B cell (primary cell): ENCODE measurements around the gene RAI1. TPM values are rescaled to one million over a fixed set of nuclear protein-coding genes. Genes with fewer than 3 reads are reported as not detected.

Experiments
- ATAC-seq: fragments of 200-7000 bp; cut with Tn5 transposase; one replicate; pipeline ENCODE4 v1.10.0; 2021; ENCODE audit warnings: low read depth, mild to moderate bottlenecking, moderate number of reproducible peaks, moderate library complexity
- CTCF ChIA-PET: fragments of 350-600 bp; sonication (Branson Sonifier 250); formaldehyde crosslinking; loops from one replicate; lab custom pipeline; 2021; ENCODE audit warnings: antibody characterized with exemption, inconsistent platforms; lab: Charles Lee
- POLR2A ChIA-PET: fragments of 350-600 bp; sonication (Branson Sonifier 250); formaldehyde crosslinking; loops from one replicate; lab custom pipeline; 2021; ENCODE audit warnings: antibody characterized with exemption; lab: Charles Lee
- DNase-seq: peaks from one replicate; pipeline ENCODE4 v3.0.0; 2013
- H2AFZ ChIP-seq: 2 replicates; pipeline ENCODE4 v1.6.1; 2012; ENCODE audit warnings: mild to moderate bottlenecking, low read depth, low read length; ENCODE audit not compliant: insufficient read depth, poor library complexity, severe bottlenecking
- H3K27ac ChIP-seq, 2 donors: 1 replicate in 1 of 2; 2 replicates in 1 of 2; pipeline ENCODE4 v1.5.1; 2012 to 2013; ENCODE audit warnings: low read length in 2 of 2, mild to moderate bottlenecking in 2 of 2, moderate library complexity in 1 of 2
- H3K27me3 ChIP-seq, 4 experiments: fragments of 200-600 bp in 1 of 4; sonication (generic) in 1 of 4; replicated peaks in 1 of 4; 1 replicate in 2 of 4; 2 replicates in 2 of 4; pipeline versions ENCODE4 v1.6.1 to v1.7.0; 2013 to 2016; ENCODE audit warnings: low read length in 3 of 4, mild to moderate bottlenecking in 2 of 4, mixed read lengths in 1 of 4, moderate library complexity in 1 of 4; ENCODE audit not compliant: insufficient read depth in 4 of 4, control insufficient read depth in 3 of 4; ENCODE audit errors: control extremely low read depth in 1 of 4
- H3K36me3 ChIP-seq, 2 experiments: replicated peaks in 1 of 2; 1 replicate in 1 of 2; 2 replicates in 1 of 2; pipeline versions ENCODE4 v1.6.1 to v1.7.1; 2013; ENCODE audit warnings: low read length in 1 of 2; ENCODE audit not compliant: insufficient read depth in 2 of 2, control insufficient read depth in 1 of 2; ENCODE audit errors: control extremely low read depth in 1 of 2, extremely low read depth in 1 of 2
- H3K4me1 ChIP-seq, 2 donors: fragments of 200-600 bp in 1 of 2; sonication (generic) in 1 of 2; 1 replicate in 1 of 2; 2 replicates in 1 of 2; pipeline versions ENCODE4 v1.5.1 to v1.6.1; 2013 to 2017; ENCODE audit warnings: low read length in 2 of 2; ENCODE audit not compliant: control insufficient read depth in 2 of 2, insufficient read depth in 2 of 2
- H3K4me2 ChIP-seq: replicated peaks from 2 replicates; pipeline ENCODE3; 2012; ENCODE audit warnings: mild to moderate bottlenecking, low read depth, low read length; ENCODE audit not compliant: poor library complexity, severe bottlenecking
- H3K4me3 ChIP-seq, 5 experiments: fragments of 200-600 bp in 1 of 5; sonication (generic) in 1 of 5; 1 replicate in 3 of 5; 2 replicates in 2 of 5; pipeline versions ENCODE4 v1.5.1 to v1.7.0; 2011 to 2016; ENCODE audit warnings: low read length in 4 of 5, mild to moderate bottlenecking in 4 of 5, low read depth in 2 of 5, control low read depth in 1 of 5, moderate library complexity in 1 of 5; ENCODE audit not compliant: insufficient read depth in 1 of 5; ENCODE audit errors: control extremely low read depth in 1 of 5, extremely low read depth in 1 of 5
- H3K79me2 ChIP-seq: fragments of 200-600 bp; sonication (generic); one replicate; pipeline ENCODE4 v1.6.0; 2016; ENCODE audit warnings: low read length; ENCODE audit not compliant: control insufficient read depth, insufficient read depth
- H3K9ac ChIP-seq: fragments of 200-600 bp; sonication (generic); 2 replicates; pipeline ENCODE4 v1.6.1; 2017; ENCODE audit warnings: mild to moderate bottlenecking, low read length, moderate library complexity
- H3K9me3 ChIP-seq, 3 donors: one replicate each; pipeline versions ENCODE4 v1.6.1 to v1.7.1; 2013; ENCODE audit warnings: low read length in 2 of 3; ENCODE audit not compliant: control insufficient read depth in 2 of 3, insufficient read depth in 1 of 3; ENCODE audit errors: control extremely low read depth in 1 of 3
- H4K20me1 ChIP-seq: 2 replicates; pipeline ENCODE4 v1.6.0; 2012; ENCODE audit warnings: mild to moderate bottlenecking, low read length; ENCODE audit not compliant: insufficient read depth, control insufficient read depth, poor library complexity, severe bottlenecking
- H3K27ac Mint-ChIP-seq: one replicate; pipeline ENCODE4 v1.8.0; 2021; ENCODE audit warnings: mixed read lengths
- H3K27me3 Mint-ChIP-seq: one replicate; pipeline ENCODE4 v1.8.0; 2021; ENCODE audit warnings: mixed read lengths
- H3K4me1 Mint-ChIP-seq: one replicate; pipeline ENCODE4 v1.8.0; 2021; ENCODE audit warnings: mixed read lengths
- H3K4me3 Mint-ChIP-seq: one replicate; pipeline ENCODE4 v1.8.0; 2021; ENCODE audit warnings: mixed read lengths
- H3K9me3 Mint-ChIP-seq: one replicate; pipeline ENCODE4 v1.8.0; 2022; ENCODE audit warnings: mixed read lengths; ENCODE audit not compliant: insufficient read depth
- EZH2 ChIP-seq: IDR thresholded peaks from 2 replicates; pipeline ENCODE4 v1.6.1; 2012; ENCODE audit warnings: borderline replicate concordance, low read depth, mild to moderate bottlenecking, moderate library complexity, low read length; ENCODE audit not compliant: insufficient read depth, poor library complexity, severe bottlenecking
- WGBS: methylation state at CpG from one replicate; pipeline ENCODE4 v1.1.5; 2013; ENCODE audit warnings: missing lambda C conversion rate; ENCODE audit not compliant: insufficient coverage; 5-methylcytosine and 5-hydroxymethylcytosine counted together
- intact Hi-C: fragments of 100-400 bp; cut with micrococcal nuclease; formaldehyde crosslinking; loops from one replicate; pipeline ENCODE4 v1.10.0; 2022
- polyA plus RNA-seq: library from polyadenylated mRNA; depleted of rRNA; stranded (reverse); fragments of >200 nt; gene quantifications from 2 replicates; pipeline ENCODE4 v1.2.3, GENCODE V29; 2012
- total RNA-seq, 2 donors: library from RNA; stranded (reverse); fragments of 120-200 nt in 1 of 2; gene quantifications; 1 replicate in 1 of 2; 2 replicates in 1 of 2; pipeline versions ENCODE4 v1.2.3 to v1.2.4, GENCODE V29; 2013 to 2022
- TF ChIP-seq, protein P1 (sequence below): fragments of 200-600 bp; IDR thresholded peaks from one replicate; pipeline ENCODE4 v1.8.0; 2022; ENCODE audit warnings: antibody characterized with exemption, mild to moderate bottlenecking

The RAI1 gene
- total and polyA plus RNA-seq, 2 donors (not counting 1 experiment from before 2014, with no cell fraction given): 4.7 to 34.0 TPM

DNA sequence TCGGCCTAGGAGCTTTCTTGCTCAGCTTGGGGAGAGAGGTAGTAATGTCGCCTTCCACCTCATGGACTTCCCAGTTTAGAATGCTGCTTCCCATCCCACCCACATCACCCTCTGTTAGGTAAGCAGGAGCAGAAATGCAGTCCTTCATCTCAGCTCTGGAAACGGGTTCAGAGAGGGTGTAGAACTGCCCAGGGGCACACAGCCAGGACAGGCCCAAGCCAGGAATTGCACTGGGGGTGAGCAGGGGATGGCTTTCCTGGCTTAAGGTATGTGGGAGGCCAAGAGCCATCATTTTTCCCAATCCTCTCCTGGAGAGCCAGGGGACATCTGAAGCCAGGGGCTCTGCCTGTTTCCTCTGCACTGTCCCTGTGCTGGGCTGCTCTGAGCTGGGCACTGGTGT lies 33.6 kb downstream of the RAI1 start:
- no peak overlapping the region for H3K9ac ChIP-seq
- peaks cover 12 to 24% of the 10 kb centered on the region in 2 donors for H3K4me1 ChIP-seq
- DNase-seq (no peak), ATAC-seq (no peak)
- no peaks in the 10 kb centered on the region for H3K9me3 ChIP-seq
- ChIA-PET CTCF (interaction anchor here (0.7 to 2.5 kb wide), 2 partner anchors 32 to 146 kb away, joined by 3 to 5 read pairs; no protein-coding TSS in a partner anchor), POLR2A (interaction anchor here (0.6 kb wide), 2 partner anchors 66 to 319 kb away, joined by 3 to 4 read pairs; no protein-coding TSS in a partner anchor)
- Mint-ChIP-seq H3K27me3 (peaks cover 6% of the 10 kb centered on the region), H3K4me1 (peaks cover 22% of the 10 kb centered on the region), H3K4me3 (no peak overlapping the region), H3K9me3 (no peaks in the 10 kb centered on the region), H3K27ac (no peak overlapping the region)
- intact Hi-C loops: no loop called here
- no peak overlapping the region for H3K27ac ChIP-seq
- peaks cover 45% of the 10 kb centered on the region for H4K20me1 ChIP-seq
- H3K27me3 ChIP-seq: no peaks in the 10 kb centered on the region
- no peaks in the 10 kb centered on the region for H3K36me3 ChIP-seq
- H3K4me2 ChIP-seq: no peak overlapping the region
- WGBS: 100% methylated on average over 1 of the region's 3 CpGs
- H2AFZ ChIP-seq: no peak overlapping the region
- no peak overlapping the region for H3K4me3 ChIP-seq
- peaks cover 50% of the 10 kb centered on the region for H3K79me2 ChIP-seq
- TF ChIP-seq, protein P1, sequence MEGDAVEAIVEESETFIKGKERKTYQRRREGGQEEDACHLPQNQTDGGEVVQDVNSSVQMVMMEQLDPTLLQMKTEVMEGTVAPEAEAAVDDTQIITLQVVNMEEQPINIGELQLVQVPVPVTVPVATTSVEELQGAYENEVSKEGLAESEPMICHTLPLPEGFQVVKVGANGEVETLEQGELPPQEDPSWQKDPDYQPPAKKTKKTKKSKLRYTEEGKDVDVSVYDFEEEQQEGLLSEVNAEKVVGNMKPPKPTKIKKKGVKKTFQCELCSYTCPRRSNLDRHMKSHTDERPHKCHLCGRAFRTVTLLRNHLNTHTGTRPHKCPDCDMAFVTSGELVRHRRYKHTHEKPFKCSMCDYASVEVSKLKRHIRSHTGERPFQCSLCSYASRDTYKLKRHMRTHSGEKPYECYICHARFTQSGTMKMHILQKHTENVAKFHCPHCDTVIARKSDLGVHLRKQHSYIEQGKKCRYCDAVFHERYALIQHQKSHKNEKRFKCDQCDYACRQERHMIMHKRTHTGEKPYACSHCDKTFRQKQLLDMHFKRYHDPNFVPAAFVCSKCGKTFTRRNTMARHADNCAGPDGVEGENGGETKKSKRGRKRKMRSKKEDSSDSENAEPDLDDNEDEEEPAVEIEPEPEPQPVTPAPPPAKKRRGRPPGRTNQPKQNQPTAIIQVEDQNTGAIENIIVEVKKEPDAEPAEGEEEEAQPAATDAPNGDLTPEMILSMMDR: no peak
- TF ChIP-seq EZH2: no peak

DNA sequence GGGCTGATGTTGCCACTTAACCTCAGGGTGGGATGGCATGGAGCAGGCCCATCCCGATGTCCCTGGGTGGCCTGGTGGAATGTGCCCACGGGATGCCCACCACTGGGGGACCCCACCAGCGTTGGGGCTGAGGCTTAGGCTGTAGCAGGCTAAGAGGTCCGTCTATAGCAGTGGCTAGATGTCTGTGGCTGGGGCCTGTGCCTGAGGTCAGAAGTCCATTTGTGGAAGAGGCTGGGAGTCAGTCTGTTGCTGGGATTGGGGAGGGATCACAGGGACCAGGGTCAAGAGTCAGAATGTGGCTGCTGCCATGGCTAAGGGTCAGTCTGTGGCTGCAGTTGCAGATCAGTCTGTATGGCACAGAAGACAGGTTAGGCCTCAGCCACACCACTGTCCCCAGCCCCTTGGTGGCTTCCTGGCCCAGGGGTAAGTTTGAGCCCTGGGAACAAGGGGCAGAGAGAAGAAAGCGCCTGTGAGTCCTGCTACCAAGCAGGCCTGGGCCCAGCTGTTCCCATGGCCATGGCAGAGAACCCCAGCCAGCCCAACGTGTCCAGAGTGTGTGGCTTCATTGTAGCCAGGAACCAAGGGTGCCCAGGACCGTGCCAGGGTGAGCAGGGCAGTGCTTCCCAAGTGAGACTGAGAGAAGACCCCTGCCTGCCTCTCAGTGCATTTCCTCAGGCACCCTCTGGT lies 35.7 kb downstream of the RAI1 start:
- CTCF ChIA-PET: no interaction called here

More for the DNA sequence above, 35.7 kb downstream of the RAI1 start:
- peaks cover 25% of the 10 kb centered on the region for H3K4me1 Mint-ChIP-seq
- H3K27me3 ChIP-seq: peaks cover 0 to 11% (median 3%) of the 10 kb centered on the region in 4 experiments
- H3K79me2 ChIP-seq: peaks cover 64% of the 10 kb centered on the region
- TF ChIP-seq, protein P1: no peak
- no peak for TF ChIP-seq EZH2
- H3K27ac ChIP-seq: no peak overlapping the region
- H3K4me1 ChIP-seq: peaks cover 10 to 17% of the 10 kb centered on the region in 2 donors
- H3K36me3 ChIP-seq: no peaks in the 10 kb centered on the region
- DNase-seq (no peak), ATAC-seq (no peak)
- H3K4me3 ChIP-seq: no peak overlapping the region
- no peak overlapping the region for H3K27ac Mint-ChIP-seq
- 98% methylated on average over 7 of the region's 7 CpGs for WGBS
- H3K9me3 Mint-ChIP-seq: no peaks in the 10 kb centered on the region
- H3K4me2 ChIP-seq: no peak overlapping the region
- H3K9me3 ChIP-seq: no peaks in the 10 kb centered on the region
- no peak overlapping the region for H3K4me3 Mint-ChIP-seq
- H4K20me1 ChIP-seq: peaks cover 52% of the 10 kb centered on the region
- no peak overlapping the region for H3K9ac ChIP-seq
- no peak overlapping the region for H2AFZ ChIP-seq
- intact Hi-C loops: no loop called here
- POLR2A ChIA-PET: no interaction called here
- H3K27me3 Mint-ChIP-seq: peaks cover 15% of the 10 kb centered on the region
